GM18861 (cell line): ENCODE results near the gene TRAF4.

ENCODE experiments used
- ATAC-seq: cut with Tn5 transposase; IDR thresholded peaks from one replicate; pipeline ENCODE4 v1.9.1; 2021; ENCODE audit not compliant: unreplicated experiment

TRAF4 gene

GRCh38 chr17:28745786-28746411 is 2.1 kb downstream of the TRAF4 start:
- no peak for ATAC-seq

- ATAC-seq: no peak
These were observed 2.8 kb downstream of the TRAF4 start for GRCh38 chr17:28746611-28747050.

GRCh38 chr17:28747051-28747691 is 3.4 kb downstream of the TRAF4 start:
- no peak for ATAC-seq

GRCh38 chr17:28747801-28748750 is 4.3 kb downstream of the TRAF4 start:
- ATAC-seq: no peak

- ATAC-seq: no peak
These were observed 5.2 kb downstream of the TRAF4 start for GRCh38 chr17:28748852-28749515.

- ATAC-seq: no peak
These were observed 5.8 kb downstream of the TRAF4 start for GRCh38 chr17:28749516-28750177.

- peak; percentile 56 for ATAC-seq
These were observed 6.6 kb downstream of the TRAF4 start for GRCh38 chr17:28750178-28751047.

GRCh38 chr17:28751600-28752366 is 8.0 kb downstream of the TRAF4 start:
- no peak for ATAC-seq

GRCh38 chr17:28755486-28755885 is 11.7 kb downstream of the TRAF4 start:
- ATAC-seq: no peak

GRCh38 chr17:28756049-28756804 is 12.4 kb downstream of the TRAF4 start:
- no peak for ATAC-seq

GRCh38 chr17:28758411-28759121 is 14.8 kb downstream of the TRAF4 start:
- no peak for ATAC-seq

GRCh38 chr17:28759256-28759865 is 15.6 kb downstream of the TRAF4 start:
- no peak for ATAC-seq

- ATAC-seq: no peak
These were observed 17.1 kb downstream of the TRAF4 start for GRCh38 chr17:28760601-28761562.

GRCh38 chr17:28763137-28763799 is 19.5 kb downstream of the TRAF4 start:
- ATAC-seq: no peak

- ATAC-seq: no peak
These were observed 20.0 kb downstream of the TRAF4 start for GRCh38 chr17:28763804-28764266.
